ENCODE data around the gene STAT4.

The STAT4 gene

GRCh38 chr2:191148791-191149190, 2.0 kb downstream of the STAT4 start:
- no peak for TF ChIP-seq CTCF (IDR thresholded peaks at IDR 0.05; ENCODE audit: low read depth, low read length, missing control alignments)
- DNase-seq (ENCODE audit: extremely low read depth, low read depth) = no peak
- H3K4me3 ChIP-seq (replicated peaks; ENCODE audit: low read depth, low read length) = no peak overlapping the region

GRCh38 chr2:191148281-191148680, 2.5 kb downstream of the STAT4 start:
- H3K4me3 ChIP-seq (replicated peaks; ENCODE audit: low read depth, low read length) = no peak overlapping the region
- DNase-seq (ENCODE audit: extremely low read depth, low read depth) = no peak
- TF ChIP-seq CTCF (IDR thresholded peaks at IDR 0.05; ENCODE audit: low read depth, low read length, missing control alignments) = no peak

- no peak overlapping the region for H3K4me3 ChIP-seq (replicated peaks; ENCODE audit: low read depth, low read length)
- no peak for DNase-seq (ENCODE audit: extremely low read depth, low read depth)
- no peak for TF ChIP-seq CTCF (IDR thresholded peaks at IDR 0.05; ENCODE audit: low read depth, low read length, missing control alignments)
These were observed 4.9 kb downstream of the STAT4 start for GRCh38 chr2:191145769-191146471.

GRCh38 chr2:191144217-191144616, 6.6 kb downstream of the STAT4 start:
- no peak for TF ChIP-seq CTCF (IDR thresholded peaks at IDR 0.05; ENCODE audit: low read depth, low read length, missing control alignments)
- H3K4me3 ChIP-seq (replicated peaks; ENCODE audit: low read depth, low read length) = no peak overlapping the region
- no peak for DNase-seq (ENCODE audit: extremely low read depth, low read depth)

GRCh38 chr2:191143791-191144190, 7.0 kb downstream of the STAT4 start:
- DNase-seq (ENCODE audit: extremely low read depth, low read depth) = no peak
- TF ChIP-seq CTCF (IDR thresholded peaks at IDR 0.05; ENCODE audit: low read depth, low read length, missing control alignments) = no peak
- no peak overlapping the region for H3K4me3 ChIP-seq (replicated peaks; ENCODE audit: low read depth, low read length)

GRCh38 chr2:191128911-191129304, 21.9 kb downstream of the STAT4 start:
- no peak overlapping the region for H3K4me3 ChIP-seq (replicated peaks; ENCODE audit: low read depth, low read length)
- no peak for TF ChIP-seq CTCF (IDR thresholded peaks at IDR 0.05; ENCODE audit: low read depth, low read length, missing control alignments)
- no peak for DNase-seq (ENCODE audit: extremely low read depth, low read depth)

Measured in HFF-Myc (cell line).